K562 (cell line): ENCODE data around the gene ZNF691. TPM values are rescaled to one million over a fixed set of nuclear protein-coding genes. Genes with fewer than 3 reads are reported as not detected.

Experiments
- ATAC-seq: fragments of 200-7000 bp; cut with Tn5 transposase; 3 replicates; pipeline ENCODE4 v1.9.1; 2020; ENCODE audit warnings: moderate library complexity
- BruUV-seq: library from RNA; stranded (reverse); fragments of 400-500 nt; replicated peaks from 2 replicates; lab custom pipeline; 2021; lab: Mats Ljungman, UMichigan
- CTCF ChIA-PET: fragments of 300-600 bp; formaldehyde crosslinking; extraction: SDS; loops from one replicate; lab custom pipeline; 2021; ENCODE audit warnings: low intra/inter-chr PET ratio; lab: Yijun Ruan, JAX
- POLR2A ChIA-PET: fragments of 300-600, 350-650 bp; sonication (Branson Sonifier 250); formaldehyde crosslinking; extraction: SDS; loops from one replicate; lab custom pipeline; 2021; ENCODE audit warnings: antibody characterized with exemption, inconsistent platforms; lab: Yijun Ruan, JAX
- DNase-seq, 4 experiments: peaks; one replicate each; pipeline versions ENCODE4 v3.0.0 to v3.0.0-alpha.2; 2011 to 2018; ENCODE audit warnings: low spot score in 3 of 4, mixed read lengths in 3 of 4; ENCODE audit errors: extremely low read depth in 1 of 4
- FAIRE-seq: peaks from 2 replicates; lab custom pipeline; 2011; peaks lifted over from hg19 to GRCh38; lab: Jason Lieb, UNC
- H2AFZ ChIP-seq: 2 replicates; pipeline ENCODE4 v1.6.0; 2011; ENCODE audit warnings: low read depth, low read length, control low read depth, inconsistent platforms
- H3K27ac ChIP-seq: fragments of 200-600 bp; 3 replicates; pipeline ENCODE4 v1.8.0; 2011; ENCODE audit warnings: low read depth, mild to moderate bottlenecking, control low read depth, inconsistent platforms, low read length, moderate library complexity, mixed read lengths; ENCODE audit errors: extremely low read depth
- H3K27me3 ChIP-seq, 2 experiments: fragments of 300-600 bp in 1 of 2; 2 replicates in 1 of 2; 3 replicates in 1 of 2; pipeline versions ENCODE4 v1.6.0 to v1.8.0; 2011; ENCODE audit warnings: inconsistent platforms in 2 of 2, low read length in 2 of 2, mild to moderate bottlenecking in 1 of 2, mixed read lengths in 1 of 2, moderate library complexity in 1 of 2; ENCODE audit not compliant: control insufficient read depth in 2 of 2, insufficient read depth in 2 of 2
- H3K36me3 ChIP-seq: fragments of 300-600 bp; 3 replicates; pipeline ENCODE4 v1.8.0; 2011; ENCODE audit warnings: mild to moderate bottlenecking, low read length, inconsistent platforms; ENCODE audit not compliant: control insufficient read depth, insufficient read depth
- H3K4me1 ChIP-seq, 2 experiments: fragments of 200-600 bp in 1 of 2; replicated peaks in 1 of 2; 2 replicates in 1 of 2; 3 replicates in 1 of 2; pipeline versions ENCODE4 v1.5.1 to v1.8.0; 2011; ENCODE audit warnings: inconsistent platforms in 2 of 2, low read length in 2 of 2, mild to moderate bottlenecking in 1 of 2, mixed read lengths in 1 of 2, moderate library complexity in 1 of 2; ENCODE audit not compliant: control insufficient read depth in 2 of 2, insufficient read depth in 2 of 2
- H3K4me2 ChIP-seq: 2 replicates; pipeline ENCODE4 v1.6.1; 2011; ENCODE audit warnings: low read length, control low read depth, inconsistent platforms, mixed read lengths; ENCODE audit not compliant: insufficient read depth
- H3K4me3 ChIP-seq: fragments of 200-600 bp; sonication (generic), shearing (Covaris generic); 2 replicates; pipeline ENCODE4 v1.5.1; 2016; ENCODE audit warnings: control low read depth, inconsistent platforms
- H3K79me2 ChIP-seq: fragments of 200-600 bp; 3 replicates; pipeline ENCODE4 v1.8.0; 2011; ENCODE audit warnings: low read length, inconsistent platforms; ENCODE audit not compliant: control insufficient read depth, insufficient read depth
- H3K9ac ChIP-seq, 2 experiments: 2 replicates each; pipeline versions ENCODE4 v1.6.0 to v1.6.1; 2011; ENCODE audit warnings: low read depth in 2 of 2, low read length in 2 of 2, control low read depth in 1 of 2, inconsistent platforms in 1 of 2, mild to moderate bottlenecking in 1 of 2, mixed read lengths in 1 of 2; ENCODE audit not compliant: insufficient read depth in 1 of 2
- H3K9me1 ChIP-seq: one replicate; pipeline ENCODE4 v1.6.0; 2011; ENCODE audit warnings: inconsistent platforms, mild to moderate bottlenecking, low read length, moderate library complexity; ENCODE audit not compliant: control insufficient read depth, insufficient read depth
- H3K9me3 ChIP-seq: replicated peaks from 2 replicates; pipeline ENCODE4 v1.5.1; 2011; ENCODE audit warnings: low read depth, low read length, inconsistent platforms; ENCODE audit not compliant: control insufficient read depth, insufficient read depth
- H4K20me1 ChIP-seq: replicated peaks from 2 replicates; pipeline ENCODE4 v1.6.1; 2011; ENCODE audit warnings: low read length, inconsistent platforms, mixed read lengths; ENCODE audit not compliant: control insufficient read depth, insufficient read depth
- ARNT ChIP-seq, 2 experiments: fragments of 450-650 bp; IDR thresholded peaks; 2 replicates each; pipeline ENCODE4 v1.6.1; 2016; ENCODE audit warnings: mild to moderate bottlenecking in 1 of 2
- C11orf30 ChIP-seq: fragments of 450-650 bp; IDR thresholded peaks from 2 replicates; pipeline ENCODE4 v1.6.1; 2016; ENCODE audit warnings: low read depth, mild to moderate bottlenecking
- ERF ChIP-seq: fragments of 450-650 bp; formaldehyde crosslinking; IDR thresholded peaks from 2 replicates; pipeline ENCODE4 v1.4.0; 2020; ENCODE audit warnings: mild to moderate bottlenecking, mixed read lengths
- ETV1 ChIP-seq: fragments of 450-650 bp; conservative IDR thresholded peaks from 2 replicates; pipeline ENCODE4 v1.6.1; 2016; ENCODE audit warnings: missing genetic modification characterization, control low read depth, low read depth, missing compliant biosample characterization
- FOXJ2 ChIP-seq: fragments of 200-800 bp; sonication (Bioruptor generic); IDR thresholded peaks from 2 replicates; pipeline ENCODE4 v1.6.1; 2016; ENCODE audit warnings: missing genetic modification characterization, missing compliant biosample characterization
- SMARCA4 ChIP-seq: fragments of 450-650 bp; IDR thresholded peaks from 2 replicates; pipeline ENCODE4 v1.6.1; 2016
- ZNF75A ChIP-seq: fragments of 450-650 bp; formaldehyde crosslinking; IDR thresholded peaks from 2 replicates; pipeline ENCODE4 v1.4.0; 2020; ENCODE audit warnings: mild to moderate bottlenecking
- WGBS: fragments of 100-300 bp; shearing (Covaris generic); methylation state at CpG from one replicate; pipeline ENCODE4 v1.1.6; 2016; ENCODE audit warnings: low coverage, mixed read lengths; ENCODE audit not compliant: insufficient coverage; ENCODE audit errors: missing lambda C conversion rate; 5-methylcytosine and 5-hydroxymethylcytosine counted together
- in situ Hi-C: fragments of 300-500 bp; cut with MboI; formaldehyde crosslinking; loops from 4 replicates; pipeline ENCODE4 v1.15.0; 2018; ENCODE audit warnings: inconsistent platforms, mixed read lengths
- intact Hi-C: fragments of 100-400 bp; cut with micrococcal nuclease; formaldehyde crosslinking; loops from 2 replicates; pipeline ENCODE4 v1.14.2; 2022
- polyA plus RNA-seq, 8 experiments: library from polyadenylated mRNA; depleted of rRNA in 4 of 8; stranded (reverse) in 5 of 8; unstranded in 3 of 8; fragments of >200 nt; fragmentation: Nextera tagmentation in 2 of 8; fragmentation: Illumina TruSeq in 1 of 8; extraction: Ambion mirVana in 2 of 8; extraction: Trizol in 1 of 8; gene quantifications; 2 replicates each; pipeline versions ENCODE4 v1.2.1 to v1.2.3, GENCODE V29; 2011 to 2014; ENCODE audit warnings: inconsistent platforms in 1 of 8, missing spikeins in 1 of 8
- total RNA-seq, 7 experiments: library from RNA; depleted of rRNA in 6 of 7; stranded (reverse); fragments of >200 nt in 6 of 7; fragmentation: Illumina TruSeq in 2 of 7; extraction: Trizol in 2 of 7; gene quantifications; 2 replicates each; pipeline versions ENCODE4 v1.2.1 to v1.2.3, GENCODE V29; 2011 to 2021; ENCODE audit warnings: low replicate concordance in 1 of 7
- TF ChIP-seq, protein P1 (sequence below), 3 experiments: fragments of 200-800 bp in 1 of 3; sonication (Bioruptor generic) in 1 of 3; sonication (generic) in 1 of 3; formaldehyde crosslinking in 1 of 3; IDR thresholded peaks; 2 replicates each; pipeline versions ENCODE4 v1.6.1 to v1.8.0; 2016 to 2022; ENCODE audit warnings: mild to moderate bottlenecking in 2 of 3, missing compliant biosample characterization in 2 of 3, missing genetic modification characterization in 2 of 3, missing genetic modification reagents in 1 of 3
- TF ChIP-seq, protein P2 (sequence below): fragments of 200-800 bp; sonication (Bioruptor generic); IDR thresholded peaks from 2 replicates; pipeline ENCODE4 v1.6.1; 2017; ENCODE audit warnings: missing genetic modification characterization, missing compliant biosample characterization
- TF ChIP-seq, protein P3 (sequence below): fragments of 450-650 bp; IDR thresholded peaks from 2 replicates; pipeline ENCODE4 v1.6.1; 2017; ENCODE audit warnings: antibody characterized with exemption
- TF ChIP-seq, protein P4 (sequence below): fragments of 450-650 bp; formaldehyde crosslinking; IDR thresholded peaks from 2 replicates; pipeline ENCODE4 v1.4.0; 2020; ENCODE audit warnings: mild to moderate bottlenecking, mixed read lengths

The ZNF691 gene
- total and polyA plus RNA-seq, 9 of the 15 experiments (the other 6 are each of a cell fraction or from before 2014, with no cell fraction given) = 10.7 to 30.4 (median 14.8) TPM

DNA sequence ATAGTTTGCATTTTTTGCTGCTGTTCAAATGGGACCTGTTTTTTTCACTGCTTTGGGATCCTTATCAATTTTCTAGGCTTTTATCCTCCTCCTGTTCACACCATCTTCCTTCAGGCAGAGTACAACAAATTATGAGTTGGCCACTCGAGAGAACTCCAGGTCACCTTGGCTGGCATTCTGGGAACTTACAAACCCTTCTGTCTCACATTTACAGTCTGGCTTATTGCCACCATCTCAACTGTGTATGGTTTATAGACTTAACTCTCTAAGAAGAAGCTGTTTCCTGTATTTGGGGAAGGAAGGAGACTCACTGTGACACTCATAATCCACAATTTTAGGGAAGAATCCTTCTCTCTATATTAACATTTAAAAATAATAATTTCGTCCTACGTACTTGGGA lies 5.4 kb upstream of the ZNF691 start:
- Histone ChIP-seq H3K79me2 (peaks cover 12% of the 10 kb centered on the region; the same call in 2 of the 3 replicates), H3K27me3 (no peaks in the 10 kb centered on the region), H4K20me1 (no peaks in the 10 kb centered on the region), H3K4me3 (no peak overlapping the region), H3K9me3 (no peaks in the 10 kb centered on the region), H3K27ac (no peak overlapping the region), H3K9ac (no peak overlapping the region), H3K9me1 (no peaks in the 10 kb centered on the region), H3K36me3 (peaks cover 86% of the 10 kb centered on the region), H3K4me2 (no peak overlapping the region), H2AFZ (no peak overlapping the region), H3K4me1 (peaks cover 0 to 18% of the 10 kb centered on the region in 2 experiments; a peak in 3 of 5 replicates)
- no peak for DNase-seq
- no TSS peak for BruUV-seq
- in situ Hi-C loops (no loop called here), intact Hi-C loops (no loop called here)
- 77% methylated on average over 3 of the region's 3 CpGs for WGBS
- ATAC-seq = no peak
- FAIRE-seq = no peak
- CTCF ChIA-PET = no interaction called here
- no peak for TF ChIP-seq ERF
- no peak for TF ChIP-seq ETV1 (tag)
- TF ChIP-seq C11orf30 = no peak
- no peak for TF ChIP-seq FOXJ2 (tag)
- TF ChIP-seq, protein P1, sequence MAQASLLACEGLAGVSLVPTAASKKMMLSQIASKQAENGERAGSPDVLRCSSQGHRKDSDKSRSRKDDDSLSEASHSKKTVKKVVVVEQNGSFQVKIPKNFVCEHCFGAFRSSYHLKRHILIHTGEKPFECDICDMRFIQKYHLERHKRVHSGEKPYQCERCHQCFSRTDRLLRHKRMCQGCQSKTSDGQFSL (CRISPR knock-in tag; IDR thresholded peaks at IDR 0.05) = no peak
- TF ChIP-seq, protein P1 (tag; IDR thresholded peaks at IDR 0.05) = no peak
- no peak for TF ChIP-seq ARNT (IDR thresholded peaks at IDR 0.05)
- TF ChIP-seq, protein P2, sequence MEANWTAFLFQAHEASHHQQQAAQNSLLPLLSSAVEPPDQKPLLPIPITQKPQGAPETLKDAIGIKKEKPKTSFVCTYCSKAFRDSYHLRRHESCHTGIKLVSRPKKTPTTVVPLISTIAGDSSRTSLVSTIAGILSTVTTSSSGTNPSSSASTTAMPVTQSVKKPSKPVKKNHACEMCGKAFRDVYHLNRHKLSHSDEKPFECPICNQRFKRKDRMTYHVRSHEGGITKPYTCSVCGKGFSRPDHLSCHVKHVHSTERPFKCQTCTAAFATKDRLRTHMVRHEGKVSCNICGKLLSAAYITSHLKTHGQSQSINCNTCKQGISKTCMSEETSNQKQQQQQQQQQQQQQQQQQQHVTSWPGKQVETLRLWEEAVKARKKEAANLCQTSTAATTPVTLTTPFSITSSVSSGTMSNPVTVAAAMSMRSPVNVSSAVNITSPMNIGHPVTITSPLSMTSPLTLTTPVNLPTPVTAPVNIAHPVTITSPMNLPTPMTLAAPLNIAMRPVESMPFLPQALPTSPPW (CRISPR knock-in tag) = no peak
- TF ChIP-seq, protein P3, sequence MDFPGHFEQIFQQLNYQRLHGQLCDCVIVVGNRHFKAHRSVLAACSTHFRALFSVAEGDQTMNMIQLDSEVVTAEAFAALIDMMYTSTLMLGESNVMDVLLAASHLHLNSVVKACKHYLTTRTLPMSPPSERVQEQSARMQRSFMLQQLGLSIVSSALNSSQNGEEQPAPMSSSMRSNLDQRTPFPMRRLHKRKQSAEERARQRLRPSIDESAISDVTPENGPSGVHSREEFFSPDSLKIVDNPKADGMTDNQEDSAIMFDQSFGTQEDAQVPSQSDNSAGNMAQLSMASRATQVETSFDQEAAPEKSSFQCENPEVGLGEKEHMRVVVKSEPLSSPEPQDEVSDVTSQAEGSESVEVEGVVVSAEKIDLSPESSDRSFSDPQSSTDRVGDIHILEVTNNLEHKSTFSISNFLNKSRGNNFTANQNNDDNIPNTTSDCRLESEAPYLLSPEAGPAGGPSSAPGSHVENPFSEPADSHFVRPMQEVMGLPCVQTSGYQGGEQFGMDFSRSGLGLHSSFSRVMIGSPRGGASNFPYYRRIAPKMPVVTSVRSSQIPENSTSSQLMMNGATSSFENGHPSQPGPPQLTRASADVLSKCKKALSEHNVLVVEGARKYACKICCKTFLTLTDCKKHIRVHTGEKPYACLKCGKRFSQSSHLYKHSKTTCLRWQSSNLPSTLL = no peak
- no peak for TF ChIP-seq SMARCA4
- TF ChIP-seq ZNF75A (CRISPR knock-in tag) = no peak
- TF ChIP-seq, protein P4, sequence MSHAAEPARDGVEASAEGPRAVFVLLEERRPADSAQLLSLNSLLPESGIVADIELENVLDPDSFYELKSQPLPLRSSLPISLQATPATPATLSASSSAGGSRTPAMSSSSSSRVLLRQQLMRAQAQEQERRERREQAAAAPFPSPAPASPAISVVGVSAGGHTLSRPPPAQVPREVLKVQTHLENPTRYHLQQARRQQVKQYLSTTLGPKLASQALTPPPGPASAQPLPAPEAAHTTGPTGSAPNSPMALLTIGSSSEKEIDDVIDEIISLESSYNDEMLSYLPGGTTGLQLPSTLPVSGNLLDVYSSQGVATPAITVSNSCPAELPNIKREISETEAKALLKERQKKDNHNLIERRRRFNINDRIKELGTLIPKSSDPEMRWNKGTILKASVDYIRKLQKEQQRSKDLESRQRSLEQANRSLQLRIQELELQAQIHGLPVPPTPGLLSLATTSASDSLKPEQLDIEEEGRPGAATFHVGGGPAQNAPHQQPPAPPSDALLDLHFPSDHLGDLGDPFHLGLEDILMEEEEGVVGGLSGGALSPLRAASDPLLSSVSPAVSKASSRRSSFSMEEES (CRISPR knock-in tag) = no peak
- POLR2A ChIA-PET = interaction anchor here (0.8 to 0.9 kb wide), 2 partner anchors 10 kb away, joined by 3 read pairs; no protein-coding TSS in a partner anchor
